ENCODE measurements around the gene ADAM15.
A peak's percentile ranks its signal among the peaks of the same experiment; 100 is the strongest.

DNA sequence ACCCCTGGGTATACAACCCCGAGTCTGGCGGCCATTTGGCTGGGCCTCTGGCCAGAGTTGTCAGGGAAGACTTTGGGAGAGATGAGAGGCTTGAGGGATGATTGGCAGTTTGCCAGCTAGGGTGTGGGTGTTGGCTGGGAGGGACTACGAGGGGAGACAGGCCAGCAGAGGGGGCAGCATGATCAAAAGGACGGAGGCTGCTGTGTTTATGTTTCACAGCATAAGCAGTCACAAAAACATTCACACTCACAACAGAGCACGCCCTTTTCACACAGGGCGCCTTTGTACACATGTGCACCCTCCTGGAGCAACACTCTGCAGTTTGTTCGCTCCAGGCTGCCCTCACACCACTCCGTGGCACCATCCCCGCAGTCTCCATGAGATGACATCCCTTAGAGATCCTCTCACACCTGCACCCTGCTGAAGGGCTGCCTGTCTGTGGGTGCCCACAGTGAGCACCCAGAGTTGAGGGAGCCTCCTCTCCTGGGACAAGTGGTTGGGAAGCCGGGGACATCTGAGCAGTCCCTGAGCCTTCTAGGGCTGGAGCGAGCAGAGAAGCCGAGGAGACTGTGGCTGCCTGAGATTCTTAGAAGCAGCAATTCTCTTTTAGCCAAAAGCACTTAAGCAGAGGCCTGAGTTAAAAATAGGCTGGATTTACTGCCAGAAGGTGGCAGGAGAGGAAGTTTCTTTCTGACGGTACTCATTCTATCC is 43.0 kb downstream of the ADAM15 start:
- TF ChIP-seq, protein P1, sequence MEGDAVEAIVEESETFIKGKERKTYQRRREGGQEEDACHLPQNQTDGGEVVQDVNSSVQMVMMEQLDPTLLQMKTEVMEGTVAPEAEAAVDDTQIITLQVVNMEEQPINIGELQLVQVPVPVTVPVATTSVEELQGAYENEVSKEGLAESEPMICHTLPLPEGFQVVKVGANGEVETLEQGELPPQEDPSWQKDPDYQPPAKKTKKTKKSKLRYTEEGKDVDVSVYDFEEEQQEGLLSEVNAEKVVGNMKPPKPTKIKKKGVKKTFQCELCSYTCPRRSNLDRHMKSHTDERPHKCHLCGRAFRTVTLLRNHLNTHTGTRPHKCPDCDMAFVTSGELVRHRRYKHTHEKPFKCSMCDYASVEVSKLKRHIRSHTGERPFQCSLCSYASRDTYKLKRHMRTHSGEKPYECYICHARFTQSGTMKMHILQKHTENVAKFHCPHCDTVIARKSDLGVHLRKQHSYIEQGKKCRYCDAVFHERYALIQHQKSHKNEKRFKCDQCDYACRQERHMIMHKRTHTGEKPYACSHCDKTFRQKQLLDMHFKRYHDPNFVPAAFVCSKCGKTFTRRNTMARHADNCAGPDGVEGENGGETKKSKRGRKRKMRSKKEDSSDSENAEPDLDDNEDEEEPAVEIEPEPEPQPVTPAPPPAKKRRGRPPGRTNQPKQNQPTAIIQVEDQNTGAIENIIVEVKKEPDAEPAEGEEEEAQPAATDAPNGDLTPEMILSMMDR (IDR thresholded peaks at IDR 0.05), result peak in 3 of 4 donors; percentile 40 to 62 (median 50)
- no peak for TF ChIP-seq POLR2A (IDR thresholded peaks at IDR 0.05)

All from right lobe of liver (tissue), 4 donors.